Suppressor macrophage treated with lipopolysaccharide for 1 hour (primary cell): ENCODE results near the gene TSNAX.

Experiments used
- DNase-seq, 3 donors: peaks; one replicate each; pipeline ENCODE4 v3.0.0-alpha.2; 2020 to 2022

The TSNAX gene

DNA sequence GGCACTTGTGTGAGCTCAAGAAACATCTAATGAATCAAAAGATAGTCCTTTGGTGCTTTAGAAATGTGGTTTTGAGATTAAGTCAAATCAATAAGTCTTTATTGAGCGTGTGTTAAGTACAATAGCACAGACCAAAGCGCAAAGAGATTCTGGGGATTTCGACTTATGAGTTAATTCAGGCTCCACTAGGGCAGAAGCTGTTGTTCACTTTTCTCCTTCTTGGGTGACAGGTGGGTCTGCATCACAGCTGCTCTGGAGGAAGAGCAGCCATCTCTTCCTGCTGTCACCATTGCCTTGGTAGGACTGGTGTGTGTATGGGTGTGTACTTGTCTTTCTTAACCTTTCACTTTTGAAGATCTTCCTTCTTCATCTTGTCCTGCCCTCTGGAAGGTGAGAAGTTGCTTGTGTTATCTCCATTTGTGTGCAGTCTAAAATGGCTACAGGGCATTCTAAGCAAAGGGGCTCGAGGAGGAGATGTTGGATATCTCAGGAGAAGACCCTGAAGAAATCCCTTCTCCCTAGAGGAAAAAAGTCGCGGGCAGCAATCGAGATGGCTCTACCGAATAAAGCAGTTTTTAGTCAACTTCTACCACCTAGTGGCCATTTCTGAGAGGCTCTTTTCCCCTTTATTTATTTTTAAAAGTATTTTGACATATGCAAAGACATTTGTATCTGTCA is 75.3 kb downstream of the TSNAX start:
- DNase-seq, result peak; percentile 72 to 82 (median 72)

DNA sequence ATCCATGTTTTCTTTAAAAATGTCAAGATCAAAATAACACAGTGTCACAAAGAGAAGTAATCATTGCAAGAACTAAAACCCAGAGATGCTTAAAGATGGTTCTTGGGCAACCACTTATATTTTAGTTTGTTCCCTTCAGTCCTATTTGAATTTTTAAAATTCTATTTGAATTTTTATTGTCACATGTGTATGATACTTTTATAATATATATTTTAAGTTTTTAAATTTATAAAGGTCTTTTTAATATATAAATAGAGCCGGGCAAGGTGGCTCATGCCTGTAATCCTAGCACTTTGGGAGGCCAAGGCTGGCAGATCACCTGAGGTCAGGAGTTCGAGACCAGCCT is 75.8 kb downstream of the TSNAX start:
- no peak for DNase-seq

DNA sequence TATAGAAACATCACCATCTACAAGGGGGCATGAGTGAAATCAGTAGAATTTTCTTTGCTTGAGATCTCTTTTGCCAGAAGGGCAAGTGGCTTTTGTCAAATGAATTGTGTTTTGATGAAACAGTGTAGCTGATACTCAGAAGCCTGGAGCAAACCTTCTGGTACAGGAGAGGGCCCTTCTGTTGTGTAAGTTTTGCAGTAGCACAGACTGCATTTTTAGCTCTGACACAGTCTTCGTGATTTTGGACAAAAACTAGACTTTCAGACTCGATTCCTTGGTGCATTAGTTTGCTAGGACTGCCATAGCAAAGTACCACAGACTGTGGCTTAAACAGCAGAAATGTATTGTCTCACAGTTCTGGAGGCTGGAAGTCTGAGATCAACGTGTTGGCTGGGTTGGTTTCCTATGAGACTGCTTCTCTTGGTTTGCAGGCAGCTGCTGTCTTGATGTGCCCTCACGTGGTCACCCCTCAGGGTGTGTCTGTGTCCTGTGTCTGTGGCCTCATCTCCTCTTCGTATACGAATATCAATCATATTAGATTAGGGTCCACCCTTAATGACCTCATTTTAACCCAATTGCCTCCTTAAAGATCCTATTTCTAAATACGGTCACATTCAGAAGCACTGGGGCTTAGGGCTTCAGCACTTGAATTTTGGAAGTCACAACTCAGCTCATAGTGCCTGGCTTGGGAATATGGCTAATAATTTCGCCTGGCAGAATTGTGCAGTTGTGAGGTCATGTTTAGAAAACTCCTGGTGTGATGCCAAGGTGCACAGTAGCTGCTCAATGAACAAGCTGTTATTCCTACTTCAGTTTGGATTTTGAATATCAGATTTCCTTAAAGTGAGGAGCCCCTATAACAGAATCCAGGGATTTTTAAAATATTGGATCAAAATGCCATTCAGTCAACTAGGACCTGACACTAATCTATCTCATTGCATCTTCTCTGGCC is 77.0 kb downstream of the TSNAX start:
- DNase-seq, result no peak

DNA sequence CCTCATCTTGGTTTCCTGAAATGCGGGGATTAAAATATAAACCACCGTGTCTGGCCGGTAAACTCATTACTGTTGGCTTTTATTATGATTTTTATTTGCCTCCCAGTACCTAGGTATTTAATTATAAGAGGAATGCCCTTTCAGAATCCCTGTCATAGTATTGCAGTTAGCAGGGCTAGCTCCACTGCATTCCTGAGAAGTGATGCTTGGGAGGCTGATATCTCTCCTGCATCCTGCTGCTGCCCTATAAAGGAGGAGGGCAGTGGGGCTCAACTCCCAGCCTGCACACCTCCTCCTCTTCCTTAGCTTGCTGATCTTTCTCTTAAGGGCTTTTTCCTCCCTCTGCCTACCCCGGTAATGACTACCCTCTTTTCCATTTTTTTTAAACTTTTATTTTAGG is 78.2 kb downstream of the TSNAX start:
- no peak for DNase-seq

DNA sequence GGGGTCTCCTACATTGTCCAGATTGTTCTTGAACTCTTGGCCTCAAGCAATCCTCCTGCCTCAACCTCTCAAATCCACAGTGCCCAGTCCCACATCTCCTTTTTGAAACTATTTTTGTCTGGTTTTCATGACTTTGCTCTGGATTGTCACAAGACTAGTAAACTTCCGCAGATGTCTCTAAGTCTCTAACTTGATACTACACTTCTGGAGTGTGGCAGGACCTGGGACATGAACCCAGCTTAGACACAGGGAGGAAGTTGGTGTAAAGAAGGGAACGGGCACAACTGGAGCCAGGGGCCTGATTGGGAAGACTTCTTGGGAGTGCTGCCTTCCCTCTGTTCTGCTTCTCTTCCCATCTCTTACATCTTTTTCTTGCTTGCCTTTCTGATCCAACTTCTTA is 81.9 kb downstream of the TSNAX start:
- peak in 1 of 3 donors; percentile 14 for DNase-seq

DNA sequence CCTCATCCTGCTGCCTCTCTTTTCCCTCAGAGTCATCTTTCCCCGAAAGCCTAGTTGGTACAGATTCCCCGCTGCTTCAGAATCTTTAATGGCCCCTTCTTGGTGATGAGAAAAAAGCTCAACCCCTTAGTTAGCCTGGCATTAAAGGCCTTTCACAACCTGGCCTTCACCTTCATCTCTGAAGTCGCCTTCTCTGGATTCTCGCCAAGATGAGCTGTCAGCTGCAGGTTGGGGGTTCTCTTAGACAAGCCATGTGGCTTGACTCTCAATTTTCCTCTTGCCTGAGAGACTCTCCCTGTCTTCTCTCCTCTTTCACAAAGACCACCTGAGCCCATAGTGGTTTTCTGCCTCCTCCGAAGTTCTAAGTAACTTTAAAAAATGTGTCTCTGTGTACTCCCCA is 82.6 kb downstream of the TSNAX start:
- no peak for DNase-seq

DNA sequence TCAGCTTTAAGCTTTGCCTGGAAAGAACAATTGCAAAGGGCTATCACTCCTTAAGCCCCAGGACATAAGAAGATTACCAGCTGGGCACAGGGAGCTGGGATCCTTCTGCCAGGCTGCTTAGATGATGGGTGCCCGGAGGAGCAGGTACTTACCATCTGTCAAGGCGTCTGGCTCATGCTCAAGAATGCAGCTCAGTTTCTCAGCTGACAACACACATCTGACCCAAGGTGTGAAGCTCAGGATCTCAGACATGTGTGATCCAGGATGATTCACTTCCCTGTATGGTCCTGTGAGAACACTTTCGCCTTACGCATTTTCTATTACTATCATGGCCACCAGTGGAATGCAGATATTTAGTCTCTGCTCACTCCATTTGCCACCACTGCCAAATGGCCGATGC is 83.4 kb downstream of the TSNAX start:
- no peak for DNase-seq

DNA sequence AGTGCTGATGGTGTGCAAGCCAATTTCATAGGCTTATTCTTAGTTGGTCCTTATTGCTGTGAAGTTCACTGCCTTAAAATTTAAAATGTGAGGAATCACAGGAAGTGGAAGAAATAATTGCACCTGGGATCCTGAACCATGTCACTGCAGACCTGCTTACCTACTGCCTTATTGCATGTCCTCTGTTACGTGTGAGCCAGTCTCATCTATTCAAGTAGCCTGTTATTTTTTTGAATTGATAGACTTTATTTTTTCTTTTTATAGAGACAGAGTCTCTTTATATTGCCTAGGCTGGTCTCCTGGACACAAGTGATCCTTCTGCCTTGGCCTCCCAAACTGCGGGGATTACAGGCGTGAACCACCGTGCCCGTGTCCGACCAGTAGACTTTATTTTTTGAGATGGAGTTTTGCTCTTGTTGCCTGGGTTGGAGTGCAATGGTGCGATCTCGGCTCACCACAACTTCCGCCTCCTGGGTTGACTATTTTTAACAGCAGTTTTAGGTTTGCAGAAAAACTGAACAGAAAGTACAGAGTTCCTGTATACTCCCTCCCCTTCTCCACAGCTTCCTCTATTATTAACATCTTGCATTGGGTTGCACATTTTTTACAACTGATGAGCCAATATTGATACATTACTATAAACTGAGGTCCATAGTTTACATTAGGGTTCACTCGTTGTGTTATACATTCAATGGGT is 84.1 kb downstream of the TSNAX start:
- peak; percentile 72 to 88 (median 82) for DNase-seq

DNA sequence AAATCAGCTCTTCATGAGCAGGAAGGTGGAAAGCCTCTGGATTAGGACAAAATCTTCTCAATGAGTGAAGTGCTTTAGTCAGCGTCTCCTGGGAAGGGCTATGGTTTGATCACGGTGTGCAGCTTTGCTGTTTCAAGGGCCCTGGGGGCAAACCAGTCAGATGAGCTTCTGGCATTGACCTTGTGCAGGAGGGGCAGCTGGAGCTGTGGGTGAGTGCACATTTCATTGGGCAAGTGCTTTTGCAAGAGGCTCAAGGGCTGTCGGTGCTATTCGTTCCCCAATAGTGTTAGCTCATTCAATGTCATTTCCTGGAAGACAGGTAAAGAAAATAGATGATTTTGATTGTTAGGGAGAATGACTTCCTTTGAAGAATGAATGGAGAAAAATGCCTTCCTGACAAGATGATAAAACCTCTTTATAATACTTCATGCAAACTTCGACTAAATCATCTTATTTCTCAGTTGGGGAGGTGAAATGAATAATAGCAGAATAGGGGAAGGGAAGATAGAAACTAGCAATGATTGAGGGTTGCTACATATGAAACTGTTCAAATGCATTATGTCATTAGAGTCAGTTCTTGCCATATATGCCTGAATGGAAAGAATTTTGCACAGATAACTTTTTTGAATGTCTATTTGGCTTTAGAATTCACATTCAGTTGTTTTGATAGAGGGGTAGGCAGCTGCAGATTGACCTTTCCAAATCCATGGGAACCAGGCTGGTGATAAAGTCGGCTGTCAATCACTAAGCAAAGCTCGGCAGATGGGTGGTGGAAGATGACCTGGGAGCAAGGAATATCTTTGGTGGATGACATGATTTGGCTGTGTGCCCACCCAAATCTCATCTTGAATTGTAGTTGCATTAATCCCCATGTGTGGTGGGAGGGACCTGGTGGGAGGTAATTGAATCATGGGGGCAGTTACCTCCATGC is 85.2 kb downstream of the TSNAX start:
- peak in 2 of 3 donors; percentile 7 to 55 for DNase-seq
